ENCODE data around the gene IFT27.

GRCh38 chr22:36768616-36769015, 7.3 kb downstream of the IFT27 start:
- TF ChIP-seq ZNF274 (IDR thresholded peaks at IDR 0.05; ENCODE audit: low read depth, low read length), result no peak
- TF ChIP-seq SUZ12 (IDR thresholded peaks at IDR 0.05; ENCODE audit: extremely low read depth, insufficient read depth, insufficient read length), result no peak

Measured in NT2/D1 (cell line).